ENCODE data around the gene IPO9. TPM values are rescaled to one million over a fixed set of nuclear protein-coding genes. Genes with fewer than 3 reads are reported as not detected.

IPO9 gene
- total and polyA plus RNA-seq, 2 of the 4 experiments (the other 2 are of a cell fraction) = 14.0 to 23.4 TPM

GRCh38 chr1:201806801-201807200 is 22.2 kb upstream of the IPO9 start:
- no peak overlapping the region for H2AFZ ChIP-seq (replicated peaks; ENCODE audit: low read length, poor library complexity)
- POLR2A ChIA-PET (ENCODE audit: unreplicated experiment) = no interaction called here

More at GRCh38 chr1:201806801-201807200, 22.2 kb upstream of the IPO9 start:
- no peaks in the 10 kb centered on the region for H3K9me3 ChIP-seq (ENCODE audit: control insufficient read depth, insufficient read depth, low read length)
- dilution Hi-C loops (cut with HindIII; ENCODE audit: low sequenced_read_pairs, unreplicated experiment) (no loop called here), in situ Hi-C loops (cut with MboI; ENCODE audit: low sequenced_read_pairs) (no loop called here), intact Hi-C loops (cut with micrococcal nuclease) (no loop called here)
- no peak overlapping the region for H3K56ac ChIP-seq (ENCODE audit: extremely low read depth, insufficient read depth, low read length)
- no peak overlapping the region for H3K4me2 ChIP-seq (ENCODE audit: low read depth, low read length)
- no peak overlapping the region for H3K4me3 ChIP-seq (ENCODE audit: insufficient read depth, low read depth, low read length)
- H4K20me1 ChIP-seq (ENCODE audit: insufficient read depth, low read length) = no peaks in the 10 kb centered on the region
- peaks cover 79% of the 10 kb centered on the region for H3K36me3 ChIP-seq (ENCODE audit: control insufficient read depth, insufficient read depth, low read length)
- no peak overlapping the region for H3K14ac ChIP-seq (replicated peaks; ENCODE audit: low read depth, low read length)
- H3K4me1 ChIP-seq (ENCODE audit: control insufficient read depth, insufficient read depth, low read length) = no peaks in the 10 kb centered on the region
- no peak overlapping the region for H3K27ac ChIP-seq (ENCODE audit: insufficient read depth, low read length)
- no TSS peak for BruUV-seq (replicated peaks)
- H3K23ac ChIP-seq (ENCODE audit: low read depth, low read length) = no peak overlapping the region
- H2BK15ac ChIP-seq (ENCODE audit: low read depth, low read length) = no peak overlapping the region
- H2BK120ac ChIP-seq (ENCODE audit: low read depth, low read length) = no peak overlapping the region
- no peak overlapping the region for H3K4ac ChIP-seq (ENCODE audit: low read depth, low read length)
- TF ChIP-seq, protein P1, sequence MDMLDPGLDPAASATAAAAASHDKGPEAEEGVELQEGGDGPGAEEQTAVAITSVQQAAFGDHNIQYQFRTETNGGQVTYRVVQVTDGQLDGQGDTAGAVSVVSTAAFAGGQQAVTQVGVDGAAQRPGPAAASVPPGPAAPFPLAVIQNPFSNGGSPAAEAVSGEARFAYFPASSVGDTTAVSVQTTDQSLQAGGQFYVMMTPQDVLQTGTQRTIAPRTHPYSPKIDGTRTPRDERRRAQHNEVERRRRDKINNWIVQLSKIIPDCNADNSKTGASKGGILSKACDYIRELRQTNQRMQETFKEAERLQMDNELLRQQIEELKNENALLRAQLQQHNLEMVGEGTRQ (IDR thresholded peaks at IDR 0.05; ENCODE audit: low read depth, low read length) = no peak
- TF ChIP-seq MXI1 (IDR thresholded peaks at IDR 0.05; ENCODE audit: borderline replicate concordance, low read depth, low read length) = no peak
- no peak for TF ChIP-seq CEBPB (IDR thresholded peaks at IDR 0.05; ENCODE audit: low read depth, low read length)
- no peak for TF ChIP-seq BHLHE40 (IDR thresholded peaks at IDR 0.05; ENCODE audit: low read depth, low read length)
- TF ChIP-seq, protein P2, sequence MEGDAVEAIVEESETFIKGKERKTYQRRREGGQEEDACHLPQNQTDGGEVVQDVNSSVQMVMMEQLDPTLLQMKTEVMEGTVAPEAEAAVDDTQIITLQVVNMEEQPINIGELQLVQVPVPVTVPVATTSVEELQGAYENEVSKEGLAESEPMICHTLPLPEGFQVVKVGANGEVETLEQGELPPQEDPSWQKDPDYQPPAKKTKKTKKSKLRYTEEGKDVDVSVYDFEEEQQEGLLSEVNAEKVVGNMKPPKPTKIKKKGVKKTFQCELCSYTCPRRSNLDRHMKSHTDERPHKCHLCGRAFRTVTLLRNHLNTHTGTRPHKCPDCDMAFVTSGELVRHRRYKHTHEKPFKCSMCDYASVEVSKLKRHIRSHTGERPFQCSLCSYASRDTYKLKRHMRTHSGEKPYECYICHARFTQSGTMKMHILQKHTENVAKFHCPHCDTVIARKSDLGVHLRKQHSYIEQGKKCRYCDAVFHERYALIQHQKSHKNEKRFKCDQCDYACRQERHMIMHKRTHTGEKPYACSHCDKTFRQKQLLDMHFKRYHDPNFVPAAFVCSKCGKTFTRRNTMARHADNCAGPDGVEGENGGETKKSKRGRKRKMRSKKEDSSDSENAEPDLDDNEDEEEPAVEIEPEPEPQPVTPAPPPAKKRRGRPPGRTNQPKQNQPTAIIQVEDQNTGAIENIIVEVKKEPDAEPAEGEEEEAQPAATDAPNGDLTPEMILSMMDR (conservative IDR thresholded peaks at IDR 0.05; ENCODE audit: low read depth, low read length) = no peak
- TF ChIP-seq ELK1 (IDR thresholded peaks at IDR 0.05; ENCODE audit: borderline replicate concordance, low read depth, low read length) = no peak
- TF ChIP-seq NFE2L2 (IDR thresholded peaks at IDR 0.05; ENCODE audit: low read depth, low read length) = no peak
- no peak for TF ChIP-seq CHD1 (IDR thresholded peaks at IDR 0.05; ENCODE audit: low read depth, low read length)
- TF ChIP-seq POLR2A (IDR thresholded peaks at IDR 0.05; ENCODE audit: low read depth, low read length) = no peak
- no peak overlapping the region for H2AK9ac ChIP-seq (replicated peaks; ENCODE audit: low read depth, low read length, poor library complexity)
- CTCF ChIA-PET = no interaction called here
- H2BK20ac ChIP-seq (ENCODE audit: low read depth, low read length) = no peak overlapping the region
- no peak overlapping the region for H4K5ac ChIP-seq (ENCODE audit: low read depth, low read length)
- no CpG with 5 or more reads among the region's 4 CpGs for WGBS, 2 experiments (ENCODE audit: extremely low coverage in 2 of 2, insufficient read length in 1 of 2)
- H4K8ac ChIP-seq (ENCODE audit: low read depth in 2 of 2, low read length in 2 of 2) = no peak overlapping the region
- no peak overlapping the region for H2BK5ac ChIP-seq (ENCODE audit: low read depth, low read length, poor library complexity, severe bottlenecking)
- DNase-seq (no peak), ATAC-seq (ENCODE audit: low read depth) (no peak)
- peaks cover 22 to 48% of the 10 kb centered on the region in 2 experiments for H3K79me1 ChIP-seq (ENCODE audit: low read depth in 1 of 2, low read length in 2 of 2)
- no peak overlapping the region for H4K91ac ChIP-seq (ENCODE audit: insufficient read depth, low read depth, low read length)
- H3K9ac ChIP-seq (ENCODE audit: low read depth, low read length) = no peak overlapping the region
- H3K18ac ChIP-seq (ENCODE audit: low read depth, low read length) = no peak overlapping the region
- H2AK5ac ChIP-seq (ENCODE audit: low read depth, low read length) = no peak overlapping the region
- H3K27me3 ChIP-seq (ENCODE audit: control insufficient read depth, insufficient read depth, low read length) = no peaks in the 10 kb centered on the region
- H3K9me1 ChIP-seq (ENCODE audit: insufficient read depth, low read length) = peaks cover 10% of the 10 kb centered on the region; the same call in 1 of the 2 replicates
